Midbrain (tissue), 1 donor: ENCODE data around the gene CD6.

Experiments
- DNase-seq: peaks from one replicate; lab custom pipeline; 2025; lab: John Stamatoyannopoulos, UW

CD6 gene

DNA sequence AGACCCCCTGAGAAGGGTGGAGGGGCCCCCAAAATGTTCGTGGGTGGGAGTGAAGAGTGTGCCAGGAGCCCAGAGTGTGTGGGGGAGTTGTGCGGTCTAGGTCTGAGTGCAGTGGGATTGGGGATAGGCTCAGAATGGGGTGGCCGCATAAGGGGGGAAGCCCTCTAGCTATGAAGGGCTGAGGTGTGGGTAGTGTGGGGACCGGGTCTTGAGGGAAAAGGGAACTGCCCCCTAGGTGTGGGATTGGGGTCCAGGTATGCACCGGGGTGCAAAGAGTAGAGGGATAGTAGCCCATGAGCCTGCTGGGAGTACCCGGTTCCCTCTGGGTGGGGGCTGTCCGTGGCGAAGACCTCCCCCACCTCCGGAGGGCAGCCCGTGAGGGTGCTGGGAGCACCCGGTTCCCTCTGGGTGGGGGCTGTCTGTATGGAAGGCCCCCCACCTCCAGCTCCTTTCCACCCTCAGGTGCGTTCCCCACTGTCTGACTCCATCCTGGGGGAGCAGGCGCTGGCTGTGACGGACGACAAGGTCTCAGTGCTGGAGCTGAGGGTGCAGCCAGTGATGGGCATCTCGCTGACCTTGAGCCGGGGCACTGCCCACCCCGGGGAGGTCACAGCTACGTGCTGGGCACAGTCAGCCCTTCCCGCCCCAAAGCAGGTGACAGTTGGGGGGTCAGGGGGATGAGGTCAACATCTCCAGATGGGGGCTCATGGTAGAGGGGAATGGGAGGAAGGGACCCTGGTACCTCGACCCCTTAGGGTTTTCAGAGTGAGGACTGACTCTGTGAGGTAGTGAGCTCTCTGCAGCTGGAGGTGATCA is 36.5 kb upstream of the CD6 start:
- no peak for DNase-seq

GRCh38 chr11:60935676-60936442 is 35.6 kb upstream of the CD6 start:
- no peak for DNase-seq

GRCh38 chr11:60936467-60937143 is 34.9 kb upstream of the CD6 start:
- no peak for DNase-seq

DNA sequence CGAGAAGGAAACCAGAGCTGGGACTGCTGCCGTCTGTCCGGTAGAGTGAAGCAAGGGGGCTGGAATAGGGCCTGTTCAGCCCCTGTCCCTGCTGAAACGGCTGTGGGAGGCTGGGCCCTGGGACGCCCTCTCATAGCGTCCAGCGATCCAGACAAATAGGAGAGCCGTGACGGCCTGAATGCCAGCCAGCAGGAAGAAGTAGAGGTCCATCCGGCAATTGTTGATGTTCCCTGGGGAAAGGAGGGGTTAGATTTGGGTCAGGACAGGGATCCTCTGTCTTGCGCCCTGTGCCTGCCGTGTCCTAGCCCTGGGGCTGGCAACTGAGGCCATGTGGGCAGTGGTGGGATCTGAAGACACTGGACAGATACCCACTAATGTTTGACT is 34.3 kb upstream of the CD6 start:
- no peak for DNase-seq

DNA sequence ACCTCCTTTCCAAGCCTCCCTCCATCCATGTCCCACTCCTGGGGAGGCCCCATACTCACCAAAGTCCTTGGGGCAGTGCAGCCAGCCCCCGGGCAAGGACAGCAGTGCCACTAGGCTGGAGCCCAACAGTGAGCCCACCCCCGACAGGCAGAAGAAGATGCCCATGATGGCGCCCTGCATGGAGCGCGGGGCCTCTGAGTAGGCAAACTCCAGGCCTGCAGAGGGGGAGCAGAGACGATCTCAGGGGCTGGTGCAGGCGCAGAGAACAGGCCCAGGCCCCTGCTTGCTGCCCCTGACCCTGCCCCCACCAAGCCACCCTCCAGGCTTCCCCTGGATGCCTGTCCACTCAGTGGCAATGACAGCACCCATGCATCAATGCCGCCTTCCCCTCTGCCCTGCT is 33.7 kb upstream of the CD6 start:
- no peak for DNase-seq

- no peak for DNase-seq
Observed at GRCh38 chr11:60938500-60938899, 33.0 kb upstream of the CD6 start.

- no peak for DNase-seq
Observed at GRCh38 chr11:60939301-60939700, 32.2 kb upstream of the CD6 start.

DNA sequence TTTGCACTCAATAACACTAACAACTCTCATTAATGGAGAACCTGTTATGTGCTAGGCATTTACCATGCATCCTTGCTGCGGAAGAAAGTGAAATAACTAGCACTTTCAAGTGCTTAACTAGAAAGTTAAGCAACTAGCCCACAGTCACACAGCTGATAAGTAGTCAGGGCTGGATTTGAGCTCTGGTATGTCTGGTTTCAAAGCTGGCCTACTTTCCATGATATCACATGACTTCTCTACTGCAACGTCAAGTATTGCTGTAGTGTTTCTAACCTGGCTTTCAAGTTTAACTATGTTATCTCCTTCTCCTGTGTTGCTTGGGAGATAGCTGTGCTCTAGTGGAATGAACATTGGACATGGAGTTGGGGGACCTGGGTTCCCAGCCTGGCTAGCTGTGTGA is 31.6 kb upstream of the CD6 start:
- no peak for DNase-seq

DNA sequence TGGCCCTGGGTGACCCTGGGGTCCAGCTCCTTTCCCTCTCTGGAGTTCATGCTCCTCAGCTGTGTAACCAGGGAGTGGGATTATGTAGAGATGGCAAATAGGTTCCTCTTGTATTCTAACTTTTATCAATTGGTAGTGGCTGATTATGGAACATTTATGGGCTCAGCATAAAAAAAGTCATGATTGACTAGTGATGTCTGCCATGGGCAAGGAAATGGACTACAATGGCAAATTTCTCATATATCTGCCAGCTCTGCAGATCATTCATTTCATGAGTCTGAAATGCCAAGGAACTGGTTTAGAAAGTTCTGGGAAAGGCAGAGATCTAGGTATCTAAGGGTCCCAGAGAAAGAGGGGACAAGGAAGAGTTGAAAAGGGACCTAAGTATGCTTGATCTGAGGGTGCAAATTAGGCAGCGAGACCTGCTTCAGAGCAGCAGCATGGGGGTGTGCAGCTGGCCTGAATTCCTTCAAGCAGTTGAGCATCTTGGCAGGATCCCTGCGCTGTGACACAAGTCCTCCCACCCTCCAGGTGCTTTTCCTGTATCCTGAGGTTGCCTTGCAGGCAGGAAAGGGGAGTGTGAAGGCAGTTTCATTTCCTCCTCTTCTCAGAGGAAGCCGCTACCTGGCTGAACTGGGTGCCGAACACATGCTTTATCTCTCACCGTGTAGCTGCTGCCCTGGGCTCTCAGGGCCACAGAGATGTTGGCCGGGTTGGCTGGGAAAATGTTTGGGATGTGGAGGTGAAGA is 29.9 kb upstream of the CD6 start:
- no peak for DNase-seq

GRCh38 chr11:60942219-60942618 is 29.3 kb upstream of the CD6 start:
- DNase-seq: no peak

- no peak for DNase-seq
Observed at GRCh38 chr11:60942970-60943565, 28.4 kb upstream of the CD6 start.

- no peak for DNase-seq
Observed at GRCh38 chr11:60944490-60945294, 26.8 kb upstream of the CD6 start.

GRCh38 chr11:60945295-60945667 is 26.2 kb upstream of the CD6 start:
- DNase-seq: no peak

- no peak for DNase-seq
Observed at GRCh38 chr11:60946601-60947264, 24.7 kb upstream of the CD6 start.

GRCh38 chr11:60947700-60948099 is 23.8 kb upstream of the CD6 start:
- peak; percentile 26 for DNase-seq

DNA sequence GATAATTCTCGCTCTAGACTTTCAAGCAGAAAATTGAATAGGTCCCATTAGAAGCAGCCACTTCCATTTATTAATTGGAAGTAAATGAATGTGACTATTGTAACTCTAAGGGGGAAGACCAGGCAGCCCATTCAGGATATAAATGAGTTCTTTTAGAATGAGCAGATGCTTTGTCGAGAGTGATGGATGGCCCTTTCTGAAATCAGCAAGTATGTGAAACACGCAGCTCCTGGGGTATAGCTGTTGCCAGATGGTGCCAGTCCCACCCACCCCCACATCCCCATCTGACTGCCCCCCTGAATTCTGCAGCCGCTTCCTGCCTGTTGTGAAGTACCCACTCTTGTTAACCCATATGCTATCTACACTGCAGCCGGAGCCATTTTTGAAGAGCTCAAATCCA is 23.2 kb upstream of the CD6 start:
- no peak for DNase-seq

DNA sequence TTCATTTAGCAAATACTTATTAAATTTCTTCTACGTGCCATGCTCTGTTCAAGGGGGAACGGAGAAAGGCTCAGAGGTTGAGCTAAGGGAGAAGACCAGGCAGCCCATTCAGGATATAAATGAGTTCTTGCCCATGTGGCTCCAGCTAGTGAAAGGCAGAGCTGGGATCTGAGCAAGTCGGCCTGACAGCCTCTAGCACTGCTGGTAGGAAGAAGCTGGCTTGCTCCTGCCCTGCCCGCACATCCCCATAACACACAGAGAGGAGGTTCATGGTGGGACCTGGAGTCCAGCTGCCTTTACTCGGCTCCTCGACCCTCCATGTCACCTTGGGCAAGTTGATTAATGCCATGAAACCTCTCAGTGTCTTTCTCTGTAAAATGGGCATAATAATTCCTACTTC is 21.5 kb upstream of the CD6 start:
- DNase-seq: no peak

GRCh38 chr11:60950933-60951605 is 20.4 kb upstream of the CD6 start:
- DNase-seq: no peak

- no peak for DNase-seq
Observed at GRCh38 chr11:60951606-60951903, 19.9 kb upstream of the CD6 start.
